ENCODE data around the gene OTUD3. TPM values are rescaled to one million over a fixed set of nuclear protein-coding genes. Genes with fewer than 3 reads are reported as not detected.
A peak's percentile ranks its signal among the peaks of the same experiment; 100 is the strongest.

OTUD3 gene
- total RNA-seq, 1 experiment from 2014 or later, result 9.7 TPM

GRCh38 chr1:19946331-19946751 lies 64.1 kb downstream of the OTUD3 start:
- no peak overlapping the region for H3K4me3 ChIP-seq
- no peaks in the 10 kb centered on the region for H3K79me2 ChIP-seq (ENCODE audit: low read depth)
- ChIA-PET POLR2A (ENCODE audit: unreplicated experiment) (no interaction called here), CTCF (no interaction called here)
- peaks cover 6% of the 10 kb centered on the region for H3K4me1 ChIP-seq (replicated peaks; ENCODE audit: insufficient read depth)
- H2AFZ ChIP-seq, result no peak overlapping the region
- no TSS peak for BruUV-seq (replicated peaks)
- H4K20me1 ChIP-seq (ENCODE audit: insufficient read depth), result no peaks in the 10 kb centered on the region
- intact Hi-C loops (cut with micrococcal nuclease; ENCODE audit: unreplicated experiment), result no loop called here
- TF ChIP-seq, protein P1, sequence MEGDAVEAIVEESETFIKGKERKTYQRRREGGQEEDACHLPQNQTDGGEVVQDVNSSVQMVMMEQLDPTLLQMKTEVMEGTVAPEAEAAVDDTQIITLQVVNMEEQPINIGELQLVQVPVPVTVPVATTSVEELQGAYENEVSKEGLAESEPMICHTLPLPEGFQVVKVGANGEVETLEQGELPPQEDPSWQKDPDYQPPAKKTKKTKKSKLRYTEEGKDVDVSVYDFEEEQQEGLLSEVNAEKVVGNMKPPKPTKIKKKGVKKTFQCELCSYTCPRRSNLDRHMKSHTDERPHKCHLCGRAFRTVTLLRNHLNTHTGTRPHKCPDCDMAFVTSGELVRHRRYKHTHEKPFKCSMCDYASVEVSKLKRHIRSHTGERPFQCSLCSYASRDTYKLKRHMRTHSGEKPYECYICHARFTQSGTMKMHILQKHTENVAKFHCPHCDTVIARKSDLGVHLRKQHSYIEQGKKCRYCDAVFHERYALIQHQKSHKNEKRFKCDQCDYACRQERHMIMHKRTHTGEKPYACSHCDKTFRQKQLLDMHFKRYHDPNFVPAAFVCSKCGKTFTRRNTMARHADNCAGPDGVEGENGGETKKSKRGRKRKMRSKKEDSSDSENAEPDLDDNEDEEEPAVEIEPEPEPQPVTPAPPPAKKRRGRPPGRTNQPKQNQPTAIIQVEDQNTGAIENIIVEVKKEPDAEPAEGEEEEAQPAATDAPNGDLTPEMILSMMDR (conservative IDR thresholded peaks at IDR 0.05), result no peak
- no peak for TF ChIP-seq EZH2 (IDR thresholded peaks at IDR 0.05; ENCODE audit: low read depth)
- H3K27ac ChIP-seq, result no peak overlapping the region
- no peak overlapping the region for H3K4me2 ChIP-seq
- H3K9me3 ChIP-seq (ENCODE audit: insufficient read depth, low read depth), result no peaks in the 10 kb centered on the region
- H3K27me3 ChIP-seq (ENCODE audit: insufficient read depth, low read depth), result no peaks in the 10 kb centered on the region
- no peak for DNase-seq
- no peaks in the 10 kb centered on the region for H3K9me2 ChIP-seq (ENCODE audit: insufficient read depth)
- H3K36me3 ChIP-seq (ENCODE audit: low read depth), result no peaks in the 10 kb centered on the region
- peaks cover 7% of the 10 kb centered on the region; the same call in 1 of the 2 replicates for H3F3A ChIP-seq (ENCODE audit: insufficient read depth, low read depth)

DNA sequence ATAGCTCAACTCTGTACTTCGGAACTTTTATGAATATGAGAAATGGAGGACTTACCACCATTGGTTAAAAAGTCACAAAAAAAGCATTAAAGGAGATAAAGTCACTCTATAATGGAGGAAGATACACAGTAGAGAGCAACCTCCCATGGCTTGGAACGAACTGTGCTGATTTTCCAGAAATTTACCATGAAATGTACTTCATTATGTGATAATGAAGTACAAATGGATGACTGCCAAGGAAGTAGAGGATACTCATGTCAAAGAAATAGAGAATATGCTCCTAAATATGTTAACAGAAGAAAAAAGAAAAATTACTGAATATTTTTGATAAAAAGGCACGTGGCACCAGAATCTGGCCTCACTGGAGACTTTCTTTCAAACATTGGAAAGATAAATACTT lies 64.8 kb downstream of the OTUD3 start:
- Histone ChIP-seq H3K4me3 (no peak overlapping the region), H3K4me2 (no peak overlapping the region), H3K4me1 (replicated peaks; ENCODE audit: insufficient read depth) (peaks cover 6% of the 10 kb centered on the region), H3K36me3 (ENCODE audit: low read depth) (no peaks in the 10 kb centered on the region), H3K27ac (no peak overlapping the region), H3K9me2 (ENCODE audit: insufficient read depth) (no peaks in the 10 kb centered on the region), H3K79me2 (ENCODE audit: low read depth) (no peaks in the 10 kb centered on the region), H2AFZ (no peak overlapping the region), H3F3A (ENCODE audit: insufficient read depth, low read depth) (peaks cover 7% of the 10 kb centered on the region; the same call in 1 of the 2 replicates), H3K9me3 (ENCODE audit: insufficient read depth, low read depth) (no peaks in the 10 kb centered on the region), H3K27me3 (ENCODE audit: insufficient read depth, low read depth) (no peaks in the 10 kb centered on the region), H4K20me1 (ENCODE audit: insufficient read depth) (no peaks in the 10 kb centered on the region)
- intact Hi-C loops (cut with micrococcal nuclease; ENCODE audit: unreplicated experiment), result no loop called here
- BruUV-seq (replicated peaks), result no TSS peak
- POLR2A ChIA-PET (ENCODE audit: unreplicated experiment), result no interaction called here
- no peak for DNase-seq
- CTCF ChIA-PET, result no interaction called here
- TF ChIP-seq EZH2 (IDR thresholded peaks at IDR 0.05; ENCODE audit: low read depth), result no peak

DNA sequence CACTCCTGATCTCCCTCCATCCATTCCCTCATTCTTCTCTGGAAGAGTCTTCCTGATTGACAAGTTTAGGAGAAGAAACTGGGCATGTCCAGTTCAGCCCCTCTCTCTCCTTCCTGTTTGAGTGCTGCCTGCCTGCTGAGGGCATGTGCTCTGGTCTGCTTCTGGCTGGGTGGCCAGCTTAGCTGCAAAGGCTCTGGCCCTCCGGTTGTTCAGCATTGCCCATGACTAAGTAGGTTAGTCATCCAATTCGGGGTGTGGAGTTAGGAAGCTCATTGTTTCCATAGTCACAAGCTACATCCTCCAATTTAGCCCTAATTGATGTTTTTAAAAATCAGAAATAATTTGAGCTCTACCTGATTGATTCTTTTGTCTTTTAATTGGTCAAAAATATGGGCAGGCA lies 66.8 kb downstream of the OTUD3 start:
- H3K4me3 ChIP-seq, result no peak overlapping the region
- H3K9me2 ChIP-seq (ENCODE audit: insufficient read depth), result no peaks in the 10 kb centered on the region
- H3K79me2 ChIP-seq (ENCODE audit: low read depth), result no peaks in the 10 kb centered on the region
- H3K27ac ChIP-seq, result peak overlapping the region; percentile 49
- TF ChIP-seq, protein P1 (conservative IDR thresholded peaks at IDR 0.05), result no peak
- no peak for TF ChIP-seq EZH2 (IDR thresholded peaks at IDR 0.05; ENCODE audit: low read depth)
- H4K20me1 ChIP-seq (ENCODE audit: insufficient read depth), result no peaks in the 10 kb centered on the region
- peaks cover 7% of the 10 kb centered on the region; the same call in 1 of the 2 replicates for H3F3A ChIP-seq (ENCODE audit: insufficient read depth, low read depth)
- no TSS peak for BruUV-seq (replicated peaks)
- H3K36me3 ChIP-seq (ENCODE audit: low read depth), result no peaks in the 10 kb centered on the region
- no peaks in the 10 kb centered on the region for H3K9me3 ChIP-seq (ENCODE audit: insufficient read depth, low read depth)
- intact Hi-C loops (cut with micrococcal nuclease; ENCODE audit: unreplicated experiment), result loop anchor here (1.0 kb wide), 1 partner anchor 24 kb away; no protein-coding TSS in a partner anchor
- ChIA-PET CTCF (no interaction called here), POLR2A (ENCODE audit: unreplicated experiment) (interaction anchor here (0.6 kb wide), 1 partner anchor 28 kb away, joined by 4 read pairs; no protein-coding TSS in a partner anchor)
- no peaks in the 10 kb centered on the region for H3K27me3 ChIP-seq (ENCODE audit: insufficient read depth, low read depth)
- DNase-seq, result peak; percentile 77 to 89
- no peak overlapping the region for H3K4me2 ChIP-seq
- H2AFZ ChIP-seq, result no peak overlapping the region
- H3K4me1 ChIP-seq (replicated peaks; ENCODE audit: insufficient read depth), result peaks cover 6% of the 10 kb centered on the region

- no peaks in the 10 kb centered on the region for H3K4me1 ChIP-seq (replicated peaks; ENCODE audit: insufficient read depth)
- no peaks in the 10 kb centered on the region for H3K79me2 ChIP-seq (ENCODE audit: low read depth)
- ChIA-PET CTCF (no interaction called here), POLR2A (ENCODE audit: unreplicated experiment) (no interaction called here)
- H3K27ac ChIP-seq, result no peak overlapping the region
- no peaks in the 10 kb centered on the region for H3K9me3 ChIP-seq (ENCODE audit: insufficient read depth, low read depth)
- no peaks in the 10 kb centered on the region for H4K20me1 ChIP-seq (ENCODE audit: insufficient read depth)
- intact Hi-C loops (cut with micrococcal nuclease; ENCODE audit: unreplicated experiment), result no loop called here
- H2AFZ ChIP-seq, result no peak overlapping the region
- H3K4me2 ChIP-seq, result no peak overlapping the region
- H3K27me3 ChIP-seq (ENCODE audit: insufficient read depth, low read depth), result no peaks in the 10 kb centered on the region
- BruUV-seq (replicated peaks), result no TSS peak
- H3K4me3 ChIP-seq, result no peak overlapping the region
- H3K36me3 ChIP-seq (ENCODE audit: low read depth), result no peaks in the 10 kb centered on the region
- H3K9me2 ChIP-seq (ENCODE audit: insufficient read depth), result no peaks in the 10 kb centered on the region
- DNase-seq, result no peak
- TF ChIP-seq, protein P1 (conservative IDR thresholded peaks at IDR 0.05), result no peak
- TF ChIP-seq EZH2 (IDR thresholded peaks at IDR 0.05; ENCODE audit: low read depth), result no peak
- no peaks in the 10 kb centered on the region for H3F3A ChIP-seq (ENCODE audit: insufficient read depth, low read depth)
Observed at GRCh38 chr1:19954059-19954458, 71.9 kb downstream of the OTUD3 start.

Data from PC-9 (cell line).